Measurements from ENCODE around the gene KCNK3. TPM values are rescaled to one million over a fixed set of nuclear protein-coding genes. Genes with fewer than 3 reads are reported as not detected.

The KCNK3 gene
- total and polyA plus RNA-seq, 2 donors (not counting 3 experiments of a cell fraction or from before 2014, with no cell fraction given) = not detected

DNA sequence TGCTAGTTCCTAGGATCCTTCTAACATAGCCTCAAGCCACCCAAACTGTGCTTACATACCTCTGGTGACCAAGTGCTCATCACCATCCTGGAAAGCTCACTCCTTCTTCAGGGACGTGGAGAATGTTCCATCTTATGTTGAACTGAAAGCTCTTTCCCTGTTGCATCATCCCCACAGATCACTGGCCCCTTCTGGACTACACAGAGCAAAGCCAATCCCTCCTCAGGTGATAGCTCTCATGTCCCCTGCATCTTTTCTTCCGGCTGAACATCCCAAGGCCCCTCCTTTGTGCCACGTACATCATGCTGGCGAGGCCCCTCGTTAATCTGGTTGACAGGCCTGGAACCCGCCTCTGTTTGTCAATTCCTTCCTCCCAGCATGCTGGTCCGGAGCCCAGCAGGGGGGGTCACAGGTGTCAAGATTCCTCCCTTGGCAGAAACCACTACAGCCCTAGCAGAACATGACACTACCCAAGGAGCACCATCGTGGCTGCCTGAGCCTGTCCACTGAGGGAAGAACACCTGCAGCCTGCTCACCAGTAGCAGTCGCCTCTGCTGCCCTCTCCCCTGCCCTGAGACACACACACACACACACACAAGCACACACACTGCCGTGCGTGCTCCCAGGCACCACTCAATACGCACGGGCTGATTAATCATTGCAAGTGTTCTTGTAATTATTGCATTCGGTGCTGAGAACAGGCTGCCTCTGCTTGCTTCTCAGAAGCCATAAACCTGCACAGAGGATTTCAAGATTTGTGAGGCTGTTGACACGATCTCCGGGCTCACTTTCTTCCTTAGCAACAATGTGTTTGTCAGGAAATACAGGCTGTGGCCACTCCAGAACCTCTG is 6.3 kb upstream of the KCNK3 start:
- intact Hi-C loops (cut with micrococcal nuclease) (no loop called here), dilution Hi-C loops (cut with MboI; ENCODE audit: extremely low pct_ligation_motif_present, low sequenced_read_pairs) (no loop called here)
- DNase-seq (ENCODE audit: low read depth, low spot score) = no peak
- no peaks in the 10 kb centered on the region for H4K20me1 ChIP-seq (replicated peaks; ENCODE audit: control insufficient read depth, extremely low read depth, insufficient read depth, low read length)
- BruUV-seq (replicated peaks) = no TSS peak
- TF ChIP-seq, protein P1, sequence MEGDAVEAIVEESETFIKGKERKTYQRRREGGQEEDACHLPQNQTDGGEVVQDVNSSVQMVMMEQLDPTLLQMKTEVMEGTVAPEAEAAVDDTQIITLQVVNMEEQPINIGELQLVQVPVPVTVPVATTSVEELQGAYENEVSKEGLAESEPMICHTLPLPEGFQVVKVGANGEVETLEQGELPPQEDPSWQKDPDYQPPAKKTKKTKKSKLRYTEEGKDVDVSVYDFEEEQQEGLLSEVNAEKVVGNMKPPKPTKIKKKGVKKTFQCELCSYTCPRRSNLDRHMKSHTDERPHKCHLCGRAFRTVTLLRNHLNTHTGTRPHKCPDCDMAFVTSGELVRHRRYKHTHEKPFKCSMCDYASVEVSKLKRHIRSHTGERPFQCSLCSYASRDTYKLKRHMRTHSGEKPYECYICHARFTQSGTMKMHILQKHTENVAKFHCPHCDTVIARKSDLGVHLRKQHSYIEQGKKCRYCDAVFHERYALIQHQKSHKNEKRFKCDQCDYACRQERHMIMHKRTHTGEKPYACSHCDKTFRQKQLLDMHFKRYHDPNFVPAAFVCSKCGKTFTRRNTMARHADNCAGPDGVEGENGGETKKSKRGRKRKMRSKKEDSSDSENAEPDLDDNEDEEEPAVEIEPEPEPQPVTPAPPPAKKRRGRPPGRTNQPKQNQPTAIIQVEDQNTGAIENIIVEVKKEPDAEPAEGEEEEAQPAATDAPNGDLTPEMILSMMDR (IDR thresholded peaks at IDR 0.05; ENCODE audit: extremely low read depth in 1 of 2, insufficient read depth in 1 of 2, low read depth in 1 of 2, low read length in 2 of 2) = no peak
- TF ChIP-seq EZH2 (IDR thresholded peaks at IDR 0.05; ENCODE audit: borderline replicate concordance, low read depth, low read length, severe bottlenecking) = peak; percentile 27
- peaks cover 17 to 22% of the 10 kb centered on the region in 2 experiments for H3K27me3 ChIP-seq (ENCODE audit: control insufficient read depth in 2 of 2, insufficient read depth in 2 of 2, low read length in 2 of 2)
- H3K9me1 ChIP-seq (replicated peaks; ENCODE audit: control insufficient read depth, extremely low read depth, insufficient read depth, low read length) = no peaks in the 10 kb centered on the region
- no peaks in the 10 kb centered on the region for H3K4me1 ChIP-seq (ENCODE audit: control insufficient read depth, extremely low read depth, insufficient read depth, low read length)
- no peak overlapping the region for H3K4me2 ChIP-seq (ENCODE audit: insufficient read depth, low read length)
- no peak overlapping the region for H3K9ac ChIP-seq (replicated peaks; ENCODE audit: extremely low read depth, insufficient read depth, low read length)
- no peaks in the 10 kb centered on the region for H3K36me3 ChIP-seq (ENCODE audit: control insufficient read depth in 2 of 2, extremely low read depth in 1 of 2, insufficient read depth in 2 of 2, low read length in 2 of 2)
- H3K9me3 ChIP-seq (replicated peaks; ENCODE audit: control insufficient read depth, insufficient read depth, low read length) = no peaks in the 10 kb centered on the region
- CTCF ChIA-PET = interaction anchor here (0.8 kb wide), 1 partner anchor 13 kb away, joined by 3 read pairs; no protein-coding TSS in a partner anchor
- no peak overlapping the region for H2AFZ ChIP-seq (ENCODE audit: low read depth, low read length)
- H3K27ac ChIP-seq (ENCODE audit: insufficient read depth, low read depth, low read length) = no peak overlapping the region
- POLR2A ChIA-PET = no interaction called here
- FAIRE-seq = no peak
- H3K4me3 ChIP-seq (replicated peaks in 1 of 3; ENCODE audit: insufficient read depth in 1 of 3, low read depth in 1 of 3, low read length in 3 of 3) = no peak overlapping the region
- no peaks in the 10 kb centered on the region for H3K79me2 ChIP-seq (ENCODE audit: control insufficient read depth, insufficient read depth, low read length)

DNA sequence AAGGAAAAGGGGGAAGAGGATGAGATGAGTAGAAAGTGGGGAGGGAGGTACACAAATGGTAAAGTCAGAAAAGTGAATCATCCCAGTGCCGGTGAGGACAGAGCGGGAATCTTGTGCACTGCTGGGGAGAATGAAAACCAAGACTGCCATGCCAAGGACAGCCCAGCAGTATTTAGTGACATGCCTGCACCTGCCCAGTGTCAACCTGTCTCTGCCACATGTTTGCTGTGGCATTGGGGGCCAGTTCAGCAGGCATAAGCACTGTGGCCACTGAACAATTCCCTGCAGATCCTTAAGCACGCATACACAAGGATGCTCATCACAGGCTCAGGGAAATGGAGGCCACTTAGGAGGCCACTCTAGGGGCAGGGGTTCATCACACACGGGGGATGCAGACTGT is 5.2 kb upstream of the KCNK3 start:
- H4K20me1 ChIP-seq (replicated peaks; ENCODE audit: control insufficient read depth, extremely low read depth, insufficient read depth, low read length) = no peaks in the 10 kb centered on the region
- no peak overlapping the region for H3K4me3 ChIP-seq (replicated peaks in 1 of 3; ENCODE audit: insufficient read depth in 1 of 3, low read depth in 1 of 3, low read length in 3 of 3)
- intact Hi-C loops (cut with micrococcal nuclease) (no loop called here), dilution Hi-C loops (cut with MboI; ENCODE audit: extremely low pct_ligation_motif_present, low sequenced_read_pairs) (no loop called here)
- no peaks in the 10 kb centered on the region for H3K9me1 ChIP-seq (replicated peaks; ENCODE audit: control insufficient read depth, extremely low read depth, insufficient read depth, low read length)
- POLR2A ChIA-PET = no interaction called here
- H3K4me2 ChIP-seq (ENCODE audit: insufficient read depth, low read length) = no peak overlapping the region
- CTCF ChIA-PET = no interaction called here
- H3K9me3 ChIP-seq (replicated peaks; ENCODE audit: control insufficient read depth, insufficient read depth, low read length) = no peaks in the 10 kb centered on the region
- H3K36me3 ChIP-seq (ENCODE audit: control insufficient read depth in 2 of 2, extremely low read depth in 1 of 2, insufficient read depth in 2 of 2, low read length in 2 of 2) = no peaks in the 10 kb centered on the region
- H3K27me3 ChIP-seq (ENCODE audit: control insufficient read depth in 2 of 2, insufficient read depth in 2 of 2, low read length in 2 of 2) = peaks cover 22 to 23% of the 10 kb centered on the region in 2 experiments
- H3K79me2 ChIP-seq (ENCODE audit: control insufficient read depth, insufficient read depth, low read length) = no peaks in the 10 kb centered on the region
- H3K9ac ChIP-seq (replicated peaks; ENCODE audit: extremely low read depth, insufficient read depth, low read length) = no peak overlapping the region
- DNase-seq (ENCODE audit: low read depth, low spot score) (no peak), FAIRE-seq (no peak)
- H3K4me1 ChIP-seq (ENCODE audit: control insufficient read depth, extremely low read depth, insufficient read depth, low read length) = no peaks in the 10 kb centered on the region
- no peak overlapping the region for H2AFZ ChIP-seq (ENCODE audit: low read depth, low read length)
- BruUV-seq (replicated peaks) = no TSS peak
- no peak overlapping the region for H3K27ac ChIP-seq (ENCODE audit: insufficient read depth, low read depth, low read length)
- TF ChIP-seq, protein P1 (IDR thresholded peaks at IDR 0.05; ENCODE audit: extremely low read depth in 1 of 2, insufficient read depth in 1 of 2, low read depth in 1 of 2, low read length in 2 of 2) = no peak
- TF ChIP-seq GATA2 (IDR thresholded peaks at IDR 0.05; ENCODE audit: insufficient read depth, insufficient read length, low read depth, low read length) (no peak), MYC (IDR thresholded peaks at IDR 0.05; ENCODE audit: low read depth, low read length) (no peak), EZH2 (IDR thresholded peaks at IDR 0.05; ENCODE audit: borderline replicate concordance, low read depth, low read length, severe bottlenecking) (no peak), FOS (IDR thresholded peaks at IDR 0.05; ENCODE audit: borderline replicate concordance, insufficient read depth, low read length) (no peak), POLR2A (IDR thresholded peaks at IDR 0.05; ENCODE audit: low read depth, low read length) (no peak), JUN (IDR thresholded peaks at IDR 0.05; ENCODE audit: borderline replicate concordance, insufficient read depth, insufficient read length, low read depth) (no peak), POLR2AphosphoS5 (IDR thresholded peaks at IDR 0.05; ENCODE audit: insufficient read depth, low read depth, low read length) (no peak)
- TF ChIP-seq, protein P2, sequence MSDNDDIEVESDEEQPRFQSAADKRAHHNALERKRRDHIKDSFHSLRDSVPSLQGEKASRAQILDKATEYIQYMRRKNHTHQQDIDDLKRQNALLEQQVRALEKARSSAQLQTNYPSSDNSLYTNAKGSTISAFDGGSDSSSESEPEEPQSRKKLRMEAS (IDR thresholded peaks at IDR 0.05; ENCODE audit: insufficient read depth, insufficient read length) = no peak

Data from endothelial cell of umbilical vein (primary cell).